H1 (cell line): ENCODE measurements around the gene TSC22D1. TPM values are rescaled to one million over a fixed set of nuclear protein-coding genes. Genes with fewer than 3 reads are reported as not detected.

ENCODE experiments used
- CTCF ChIA-PET: fragments of 300-600 bp; sonication (Branson Sonifier 250); formaldehyde crosslinking; loops from one replicate; lab custom pipeline; 2021; ENCODE audit not compliant: partially characterized antibody; lab: Charles Lee
- POLR2A ChIA-PET: fragments of 300-600 bp; sonication (Branson Sonifier 250); formaldehyde crosslinking; loops from one replicate; lab custom pipeline; 2021; ENCODE audit warnings: inconsistent platforms; ENCODE audit not compliant: partially characterized antibody; lab: Charles Lee
- DNase-seq, 2 experiments: peaks; one replicate each; pipeline versions ENCODE4 v3.0.0 to v3.0.0-alpha.2; 2010 to 2022; ENCODE audit warnings: low spot score in 2 of 2, low read depth in 1 of 2, mixed read lengths in 1 of 2
- FAIRE-seq: peaks from 2 replicates; lab custom pipeline; 2011; peaks lifted over from hg19 to GRCh38; lab: Jason Lieb, UNC
- H2AFZ ChIP-seq: 2 replicates; pipeline ENCODE4 v1.8.1; 2012; ENCODE audit warnings: low read length, inconsistent platforms
- H2AK5ac ChIP-seq: 2 replicates; pipeline ENCODE4 v1.6.1; 2013; ENCODE audit warnings: low read depth, low read length
- H2BK120ac ChIP-seq: replicated peaks from 2 replicates; pipeline ENCODE3; 2013; ENCODE audit warnings: low read depth, low read length, inconsistent platforms
- H2BK12ac ChIP-seq: 2 replicates; pipeline ENCODE4 v1.6.1; 2013; ENCODE audit warnings: low read depth, low read length
- H2BK15ac ChIP-seq: 2 replicates; pipeline ENCODE4 v1.6.1; 2013; ENCODE audit warnings: low read length
- H2BK20ac ChIP-seq: 2 replicates; pipeline ENCODE4 v1.6.1; 2013; ENCODE audit warnings: low read length
- H2BK5ac ChIP-seq: 2 replicates; pipeline ENCODE4 v1.6.1; 2013; ENCODE audit warnings: low read depth, low read length
- H3K14ac ChIP-seq: 2 replicates; pipeline ENCODE4 v1.6.1; 2013; ENCODE audit warnings: inconsistent platforms; ENCODE audit not compliant: insufficient read length
- H3K18ac ChIP-seq: 2 replicates; pipeline ENCODE4 v1.6.1; 2013; ENCODE audit warnings: low read length; ENCODE audit errors: extremely low read depth
- H3K23ac ChIP-seq: 2 replicates; pipeline ENCODE4 v1.6.1; 2013; ENCODE audit warnings: inconsistent platforms; ENCODE audit not compliant: insufficient read length
- H3K23me2 ChIP-seq: 2 replicates; pipeline ENCODE4 v1.6.1; 2013; ENCODE audit warnings: low read depth, low read length
- H3K27ac ChIP-seq: 2 replicates; pipeline ENCODE4 v1.6.1; 2011; ENCODE audit warnings: low read depth, low read length, inconsistent platforms
- H3K27me3 ChIP-seq, 4 experiments: replicated peaks in 1 of 4; 1 replicate in 1 of 4; 2 replicates in 3 of 4; pipeline versions ENCODE4 v1.6.1 to v1.8.1; 2011 to 2013; ENCODE audit warnings: low read length in 3 of 4, mild to moderate bottlenecking in 3 of 4, inconsistent platforms in 2 of 4, mixed read lengths in 2 of 4, moderate library complexity in 1 of 4; ENCODE audit not compliant: control insufficient read depth in 3 of 4, insufficient read depth in 3 of 4; ENCODE audit errors: extremely low read depth in 1 of 4
- H3K36me3 ChIP-seq, 4 experiments: 2 replicates each; pipeline versions ENCODE4 v1.6.1 to v1.8.1; 2011 to 2013; ENCODE audit warnings: mild to moderate bottlenecking in 4 of 4, low read length in 3 of 4, moderate library complexity in 2 of 4, control low read depth in 1 of 4, inconsistent platforms in 1 of 4; ENCODE audit not compliant: insufficient read depth in 4 of 4, control insufficient read depth in 2 of 4
- H3K4ac ChIP-seq: replicated peaks from 2 replicates; pipeline ENCODE3; 2013; ENCODE audit warnings: low read length, low read depth, mixed read lengths, inconsistent platforms; ENCODE audit not compliant: insufficient read length
- H3K4me1 ChIP-seq, 4 experiments: replicated peaks in 1 of 4; 1 replicate in 1 of 4; 2 replicates in 3 of 4; pipeline versions ENCODE4 v1.6.1 to v1.8.1; 2011 to 2013; ENCODE audit warnings: low read length in 3 of 4, inconsistent platforms in 2 of 4, mixed read lengths in 1 of 4; ENCODE audit not compliant: insufficient read depth in 4 of 4, control insufficient read depth in 3 of 4
- H3K4me2 ChIP-seq, 2 experiments: 2 replicates each; pipeline versions ENCODE4 v1.6.1 to v1.8.1; 2011 to 2013; ENCODE audit warnings: low read depth in 2 of 2, low read length in 2 of 2, control low read depth in 1 of 2, inconsistent platforms in 1 of 2, mild to moderate bottlenecking in 1 of 2; ENCODE audit not compliant: insufficient read depth in 1 of 2
- H3K4me3 ChIP-seq, 4 experiments: fragments of 200-600, 300-600 bp in 1 of 4; sonication (generic), shearing (Covaris generic), sonication (Bioruptor Twin) in 1 of 4; 2 replicates each; pipeline versions ENCODE4 v1.5.1 to v1.8.1; 2011 to 2016; ENCODE audit warnings: low read length in 4 of 4, low read depth in 3 of 4, control low read depth in 2 of 4, inconsistent platforms in 2 of 4, mild to moderate bottlenecking in 2 of 4, mixed read lengths in 1 of 4, moderate library complexity in 1 of 4; ENCODE audit not compliant: insufficient read depth in 2 of 4; ENCODE audit errors: extremely low read depth in 1 of 4
- H3K56ac ChIP-seq: replicated peaks from 2 replicates; pipeline ENCODE3; 2013; ENCODE audit warnings: low read depth, mild to moderate bottlenecking, mixed read lengths, low read length, inconsistent platforms; ENCODE audit not compliant: insufficient read length
- H3K79me1 ChIP-seq: 2 replicates; pipeline ENCODE4 v1.6.1; 2013; ENCODE audit warnings: low read depth, low read length, control low read depth
- H3K79me2 ChIP-seq, 2 experiments: 2 replicates each; pipeline versions ENCODE4 v1.6.1 to v1.8.1; 2012 to 2013; ENCODE audit warnings: low read length in 2 of 2, mild to moderate bottlenecking in 2 of 2, inconsistent platforms in 1 of 2; ENCODE audit not compliant: insufficient read depth in 2 of 2, control insufficient read depth in 1 of 2
- H3K9ac ChIP-seq, 4 experiments: replicated peaks in 1 of 4; 1 replicate in 1 of 4; 2 replicates in 3 of 4; pipeline versions ENCODE4 v1.6.1 to v1.8.1; 2011 to 2013; ENCODE audit warnings: low read depth in 3 of 4, low read length in 3 of 4, control low read depth in 2 of 4, mild to moderate bottlenecking in 2 of 4, moderate library complexity in 2 of 4, inconsistent platforms in 1 of 4; ENCODE audit errors: extremely low read depth in 1 of 4
- H3K9me3 ChIP-seq, 2 experiments: 2 replicates each; pipeline versions ENCODE4 v1.6.1 to v1.8.1; 2012 to 2013; ENCODE audit warnings: mild to moderate bottlenecking in 2 of 2, moderate library complexity in 2 of 2, control low read depth in 1 of 2, inconsistent platforms in 1 of 2, low read depth in 1 of 2, low read length in 1 of 2, mixed read lengths in 1 of 2; ENCODE audit not compliant: insufficient read depth in 2 of 2
- H4K20me1 ChIP-seq, 2 experiments: replicated peaks in 1 of 2; 2 replicates each; pipeline versions ENCODE3 to v1.8.1; 2011 to 2013; ENCODE audit warnings: inconsistent platforms in 2 of 2, low read length in 2 of 2, mild to moderate bottlenecking in 1 of 2; ENCODE audit not compliant: insufficient read depth in 2 of 2, control insufficient read depth in 1 of 2
- H4K5ac ChIP-seq: 2 replicates; pipeline ENCODE4 v1.6.1; 2013; ENCODE audit warnings: low read length, low read depth, mixed read lengths, inconsistent platforms; ENCODE audit not compliant: insufficient read length
- H4K8ac ChIP-seq: 2 replicates; pipeline ENCODE4 v1.8.0; 2013; ENCODE audit warnings: mild to moderate bottlenecking, moderate library complexity, low read length, inconsistent platforms; ENCODE audit not compliant: insufficient read depth; ENCODE audit errors: extremely low read depth
- H4K91ac ChIP-seq: replicated peaks from 2 replicates; pipeline ENCODE3; 2013; ENCODE audit warnings: low read length, mixed read lengths, inconsistent platforms; ENCODE audit not compliant: insufficient read length
- ATF3 ChIP-seq: IDR thresholded peaks from 2 replicates; pipeline ENCODE4 v1.6.1; 2011; ENCODE audit warnings: low read depth, mild to moderate bottlenecking, low read length; ENCODE audit not compliant: insufficient read depth
- BCL11A ChIP-seq, 2 experiments: IDR thresholded peaks; one replicate each; pipeline ENCODE4 v1.6.1; 2011; ENCODE audit warnings: low read depth in 2 of 2, low read length in 2 of 2, mild to moderate bottlenecking in 2 of 2
- CBX8 ChIP-seq: fragments of 300-800, 300-1000 bp; sonication (generic); IDR thresholded peaks from 2 replicates; pipeline ENCODE4 v1.7.1; 2016; ENCODE audit warnings: low read depth, low read length, borderline replicate concordance
- CTCF ChIP-seq, 3 experiments: IDR thresholded peaks; 1 replicate in 2 of 3; 2 replicates in 1 of 3; pipeline versions ENCODE4 v1.5.1 to v1.6.1; 2011; ENCODE audit warnings: low read length in 3 of 3, mild to moderate bottlenecking in 3 of 3, inconsistent platforms in 2 of 3, low read depth in 1 of 3, moderate library complexity in 1 of 3; ENCODE audit not compliant: insufficient read depth in 1 of 3; ENCODE audit errors: control extremely low read depth in 1 of 3
- EGR1 ChIP-seq: IDR thresholded peaks from 2 replicates; pipeline ENCODE4 v1.6.1; 2011; ENCODE audit warnings: low read depth, low read length, borderline replicate concordance
- EZH2 ChIP-seq: fragments of 200-600 bp; sonication (generic); IDR thresholded peaks from 2 replicates; pipeline ENCODE4 v1.7.1; 2012; ENCODE audit warnings: low read depth, mild to moderate bottlenecking, moderate library complexity, low read length, inconsistent platforms; ENCODE audit not compliant: severe bottlenecking
- SAP30 ChIP-seq: fragments of 300-600 bp; sonication (generic); IDR thresholded peaks from 2 replicates; pipeline ENCODE4 v1.7.1; 2012; ENCODE audit warnings: low read length, moderate library complexity, mild to moderate bottlenecking, inconsistent platforms; ENCODE audit not compliant: insufficient read depth, insufficient replicate concordance
- SIX5 ChIP-seq: IDR thresholded peaks from 2 replicates; pipeline ENCODE4 v1.6.1; 2011; ENCODE audit warnings: mild to moderate bottlenecking, low read depth, low read length
- SRF ChIP-seq: IDR thresholded peaks from 2 replicates; pipeline ENCODE4 v1.6.1; 2011; ENCODE audit warnings: mild to moderate bottlenecking, low read depth, low read length, moderate library complexity
- WGBS, 2 experiments: shearing (Covaris generic) in 1 of 2; methylation state at CpG; one replicate each; pipeline versions ENCODE4 v1.1.6 to v1.1.7; 2013 to 2015; ENCODE audit warnings: low lambda C conversion rate in 2 of 2, mixed read lengths in 2 of 2, inconsistent platforms in 1 of 2, low coverage in 1 of 2, missing lambda C conversion rate in 1 of 2; ENCODE audit not compliant: insufficient replicate concordance in 2 of 2, insufficient coverage in 1 of 2, insufficient read length in 1 of 2; ENCODE audit errors: extremely low coverage in 1 of 2, missing lambda C conversion rate in 1 of 2; 5-methylcytosine and 5-hydroxymethylcytosine counted together
- polyA plus RNA-seq, 7 experiments: library from polyadenylated mRNA; depleted of rRNA in 3 of 7; stranded (reverse) in 5 of 7; unstranded in 2 of 7; fragments of >200 nt in 5 of 7; fragments of 200-250 nt in 2 of 7; gene quantifications; 1 replicate in 5 of 7; 2 replicates in 1 of 7; 4 replicates in 1 of 7; pipeline versions ENCODE4 v1.2.1 to v1.2.3, GENCODE V29; 2011 to 2013; ENCODE audit warnings: missing spikeins in 2 of 7, mixed read lengths in 2 of 7
- total RNA-seq: library from RNA; stranded (reverse); fragmentation: NEBNext Ultra II Directional; extraction: Animal tissue kit (Norgen Biotek cat#: 25700); gene quantifications from 2 replicates; pipeline ENCODE4 v1.2.1, GENCODE V29; 2021

The TSC22D1 gene
- total and polyA plus RNA-seq, 2 of the 8 experiments (the other 6 are each of a cell fraction or from before 2014, with no cell fraction given) = 52.6 to 80.9 TPM

GRCh38 chr13:44508562-44509077 lies 67.5 kb downstream of the TSC22D1 start:
- H3K4ac ChIP-seq = no peak overlapping the region
- H4K91ac ChIP-seq = peak overlapping the region; percentile 42
- H3K79me1 ChIP-seq = no peaks in the 10 kb centered on the region
- H2BK120ac ChIP-seq = no peak overlapping the region
- no peak overlapping the region for H3K14ac ChIP-seq
- H3K36me3 ChIP-seq = peaks cover 0 to 8% (median 1%) of the 10 kb centered on the region in 4 experiments; a peak in 2 of 8 replicates
- H3K27me3 ChIP-seq = no peaks in the 10 kb centered on the region
- no peak overlapping the region for H2AFZ ChIP-seq
- peak overlapping the region; percentile 5 for H4K5ac ChIP-seq
- no peaks in the 10 kb centered on the region for H3K9me3 ChIP-seq
- no peak overlapping the region for H3K4me3 ChIP-seq
- CTCF ChIA-PET = interaction anchor here (0.9 to 2.2 kb wide), 3 partner anchors 12 to 25 kb away, joined by 3 to 8 read pairs (median 4); no protein-coding TSS in a partner anchor
- H2BK5ac ChIP-seq = no peak overlapping the region
- H3K27ac ChIP-seq = no peak overlapping the region
- H3K23me2 ChIP-seq = no peaks in the 10 kb centered on the region
- DNase-seq (no peak), FAIRE-seq (no peak)
- peak overlapping the region; percentile 82; the same call in 1 of the 2 replicates for H2AK5ac ChIP-seq
- H2BK15ac ChIP-seq = no peak overlapping the region
- no peak overlapping the region for H3K23ac ChIP-seq
- peaks cover 3 to 5% (median 4%) of the 10 kb centered on the region in 4 experiments; a peak in 5 of 7 replicates for H3K4me1 ChIP-seq
- H3K56ac ChIP-seq = no peak overlapping the region
- WGBS, 2 experiments = 85% methylated on average over 3 of the region's 3 CpGs; no CpG with 5 or more reads in 1 of the 2 experiments
- POLR2A ChIA-PET = interaction anchor here (0.8 to 1.4 kb wide), 4 partner anchors 12 to 65 kb away, joined by 3 to 5 read pairs (median 4); no protein-coding TSS in a partner anchor
- H2BK12ac ChIP-seq = no peak overlapping the region; the same call in 1 of the 2 replicates
- H3K9ac ChIP-seq = peak overlapping the region in 1 of 4 experiments; percentile 18; a peak in 1 of 7 replicates
- no peak overlapping the region for H4K8ac ChIP-seq
- H2BK20ac ChIP-seq = no peak overlapping the region
- peaks cover 0 to 2% of the 10 kb centered on the region in 2 experiments for H4K20me1 ChIP-seq
- no peak overlapping the region for H3K18ac ChIP-seq
- peaks cover 0 to 4% of the 10 kb centered on the region in 2 experiments; a peak in 2 of 4 replicates for H3K79me2 ChIP-seq
- H3K4me2 ChIP-seq = no peak overlapping the region
- TF ChIP-seq SRF (no peak), EGR1 (no peak), SAP30 (no peak), ATF3 (no peak), CTCF (IDR thresholded peaks at IDR 0.05; ENCODE audit: control extremely low read depth in 1 of 3, insufficient read depth in 1 of 3, low read depth in 1 of 3, low read length in 3 of 3) (no peak), BCL11A (IDR thresholded peaks at IDR 0.05; ENCODE audit: low read depth in 2 of 2, low read length in 2 of 2) (no peak), EZH2 (no peak), CBX8 (no peak), SIX5 (no peak)
